Measurements from ENCODE around the gene NALCN. TPM values are rescaled to one million over a fixed set of nuclear protein-coding genes. Genes with fewer than 3 reads are reported as not detected.

Gene NALCN
- total RNA-seq, 1 experiment from 2014 or later = 0.52 TPM

GRCh38 chr13:101092985-101093384 is 323.3 kb downstream of the NALCN start:
- peak; percentile 5 for DNase-seq (ENCODE audit: low spot score)
- CTCF ChIA-PET = no interaction called here

GRCh38 chr13:101090287-101090686 is 326.0 kb downstream of the NALCN start:
- POLR2A ChIA-PET (ENCODE audit: low non-redundant PET) = no interaction called here
- no peak overlapping the region for H3K27ac ChIP-seq (ENCODE audit: low read depth, low read length, poor library complexity, severe bottlenecking)
- BruUV-seq (replicated peaks) = no TSS peak
- CTCF ChIA-PET = no interaction called here
- H3K27me3 ChIP-seq (replicated peaks; ENCODE audit: insufficient read depth, low read depth, low read length, poor library complexity) = no peaks in the 10 kb centered on the region
- intact Hi-C loops (cut with micrococcal nuclease; ENCODE audit: unreplicated experiment) = no loop called here
- H3K9me3 ChIP-seq (ENCODE audit: low read depth, low read length, poor library complexity, severe bottlenecking) = no peaks in the 10 kb centered on the region
- no peak for TF ChIP-seq CTCF (conservative IDR thresholded peaks at IDR 0.05; ENCODE audit: low read depth, low read length)
- TF ChIP-seq EZH2 (IDR thresholded peaks at IDR 0.05; ENCODE audit: borderline replicate concordance, low read depth, low read length, poor library complexity, severe bottlenecking) = no peak
- H3K36me3 ChIP-seq (ENCODE audit: insufficient read depth, low read length, poor library complexity, severe bottlenecking) = no peaks in the 10 kb centered on the region
- H3K4me1 ChIP-seq (ENCODE audit: insufficient read depth, low read length, poor library complexity, severe bottlenecking) = no peaks in the 10 kb centered on the region
- no peak for DNase-seq (ENCODE audit: low spot score)
- no peak overlapping the region for H3K4me3 ChIP-seq (ENCODE audit: low read depth, low read length, poor library complexity, severe bottlenecking)

More at GRCh38 chr13:101092985-101093384, 323.3 kb downstream of the NALCN start:
- POLR2A ChIA-PET (ENCODE audit: low non-redundant PET) = interaction anchor here (0.5 kb wide), 1 partner anchor 1081 kb away, joined by 4 read pairs; no protein-coding TSS in a partner anchor
- BruUV-seq (replicated peaks) = no TSS peak
- no peak for TF ChIP-seq CTCF (conservative IDR thresholded peaks at IDR 0.05; ENCODE audit: low read depth, low read length)
- TF ChIP-seq EZH2 (IDR thresholded peaks at IDR 0.05; ENCODE audit: borderline replicate concordance, low read depth, low read length, poor library complexity, severe bottlenecking) = no peak
- intact Hi-C loops (cut with micrococcal nuclease; ENCODE audit: unreplicated experiment) = no loop called here
- Histone ChIP-seq H3K4me1 (ENCODE audit: insufficient read depth, low read length, poor library complexity, severe bottlenecking) (no peaks in the 10 kb centered on the region), H3K27me3 (replicated peaks; ENCODE audit: insufficient read depth, low read depth, low read length, poor library complexity) (no peaks in the 10 kb centered on the region), H3K36me3 (ENCODE audit: insufficient read depth, low read length, poor library complexity, severe bottlenecking) (no peaks in the 10 kb centered on the region), H3K4me3 (ENCODE audit: low read depth, low read length, poor library complexity, severe bottlenecking) (no peak overlapping the region), H3K27ac (ENCODE audit: low read depth, low read length, poor library complexity, severe bottlenecking) (no peak overlapping the region), H3K9me3 (ENCODE audit: low read depth, low read length, poor library complexity, severe bottlenecking) (no peaks in the 10 kb centered on the region)

- no TSS peak for BruUV-seq (replicated peaks)
- TF ChIP-seq CTCF (conservative IDR thresholded peaks at IDR 0.05; ENCODE audit: low read depth, low read length) (no peak), EZH2 (IDR thresholded peaks at IDR 0.05; ENCODE audit: borderline replicate concordance, low read depth, low read length, poor library complexity, severe bottlenecking) (no peak)
- ChIA-PET CTCF (no interaction called here), POLR2A (ENCODE audit: low non-redundant PET) (no interaction called here)
- Histone ChIP-seq H3K27ac (ENCODE audit: low read depth, low read length, poor library complexity, severe bottlenecking) (no peak overlapping the region), H3K4me3 (ENCODE audit: low read depth, low read length, poor library complexity, severe bottlenecking) (no peak overlapping the region), H3K27me3 (replicated peaks; ENCODE audit: insufficient read depth, low read depth, low read length, poor library complexity) (no peaks in the 10 kb centered on the region), H3K9me3 (ENCODE audit: low read depth, low read length, poor library complexity, severe bottlenecking) (no peaks in the 10 kb centered on the region), H3K4me1 (ENCODE audit: insufficient read depth, low read length, poor library complexity, severe bottlenecking) (no peaks in the 10 kb centered on the region), H3K36me3 (ENCODE audit: insufficient read depth, low read length, poor library complexity, severe bottlenecking) (no peaks in the 10 kb centered on the region)
- intact Hi-C loops (cut with micrococcal nuclease; ENCODE audit: unreplicated experiment) = no loop called here
- no peak for DNase-seq (ENCODE audit: low spot score)
Measured at GRCh38 chr13:101085551-101085950, 330.8 kb downstream of the NALCN start.
